ENCODE measurements around the gene PANK4.
"Not testable (repeated sequence)": the region's sequence is repeated elsewhere in the genome, so short reads cannot be mapped to it uniquely, and the experiment has no call there.

PANK4 gene

GRCh38 chr1:2558861-2559260, 32.5 kb upstream of the PANK4 start:
- no peak for DNase-seq (ENCODE audit: low read depth in 2 of 2)

DNA sequence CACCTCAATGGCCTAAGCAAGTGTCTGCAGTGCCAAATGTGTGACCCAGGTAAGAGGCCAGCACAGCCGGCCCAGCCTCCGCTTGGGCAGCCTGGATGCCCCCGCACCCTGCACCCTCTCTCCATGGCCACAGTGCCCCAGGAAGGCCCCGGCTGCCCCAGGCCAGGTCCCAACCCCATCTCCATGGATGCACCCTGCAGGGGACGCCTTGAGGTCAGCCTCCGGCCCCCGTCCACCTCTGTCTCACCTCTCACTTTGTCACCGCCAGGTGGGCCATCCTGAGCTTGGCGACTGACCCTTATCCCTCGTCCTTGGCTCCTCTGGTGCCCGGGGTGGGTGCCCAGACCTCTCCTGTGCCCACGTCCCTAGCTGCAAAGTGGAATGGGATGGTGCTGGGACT, 32.0 kb upstream of the PANK4 start:
- no peak for DNase-seq (ENCODE audit: low read depth in 2 of 2)

DNA sequence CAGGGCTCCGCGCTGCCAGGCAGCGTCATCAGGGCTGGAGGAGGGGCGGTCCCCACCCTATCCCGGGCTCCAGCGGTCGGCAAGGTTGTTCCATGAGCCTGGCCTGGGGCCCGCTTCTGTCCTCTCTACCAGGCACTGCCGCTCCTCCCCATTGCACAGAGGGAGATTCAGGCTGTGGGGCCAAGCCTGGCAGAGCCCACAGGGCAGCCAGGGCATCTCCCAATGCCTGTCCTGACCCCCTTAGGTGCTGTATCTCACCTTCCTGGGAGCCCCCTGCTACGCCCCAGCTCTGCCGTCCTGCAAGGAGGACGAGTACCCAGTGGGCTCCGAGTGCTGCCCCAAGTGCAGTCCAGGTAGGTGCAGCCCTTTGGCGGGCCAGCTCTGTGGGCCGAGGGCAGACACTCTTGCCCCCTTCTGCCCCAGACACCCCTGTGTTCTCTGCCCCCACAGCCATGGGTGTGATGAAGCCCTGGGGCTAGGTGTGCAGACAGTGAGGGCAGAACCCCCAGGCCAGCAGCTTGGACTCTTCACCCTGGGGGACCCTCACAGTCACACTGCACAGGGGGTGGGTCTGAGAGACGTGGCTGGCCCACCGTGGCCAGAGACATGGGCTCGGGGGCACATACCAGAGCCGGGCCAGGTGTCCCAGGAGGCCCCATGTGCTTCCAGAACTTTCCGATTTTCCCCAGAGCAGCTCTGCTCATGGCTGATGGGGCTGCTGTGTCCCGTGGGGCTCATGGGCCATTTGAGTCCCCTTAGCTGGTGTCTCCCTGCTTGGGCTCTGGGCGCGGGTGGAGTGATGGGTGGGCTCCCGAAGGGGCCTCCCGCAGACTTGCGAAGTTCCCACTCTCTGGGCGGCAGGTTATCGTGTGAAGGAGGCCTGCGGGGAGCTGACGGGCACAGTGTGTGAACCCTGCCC, 31.3 kb upstream of the PANK4 start:
- no peak for DNase-seq (ENCODE audit: low read depth in 2 of 2)

GRCh38 chr1:2556678-2557481, 30.5 kb upstream of the PANK4 start:
- no peak for DNase-seq (ENCODE audit: low read depth in 2 of 2)

- peak; percentile 52 to 59 for DNase-seq (ENCODE audit: low read depth in 2 of 2)
Observed at GRCh38 chr1:2556277-2556677, 29.9 kb upstream of the PANK4 start, which contains the start of gene TNFRSF14. Gene TNFRSF14, plus strand, starts transcription at chr1:2556371. Its CDS starts 294 bp downstream, at chr1:2556665.

DNA sequence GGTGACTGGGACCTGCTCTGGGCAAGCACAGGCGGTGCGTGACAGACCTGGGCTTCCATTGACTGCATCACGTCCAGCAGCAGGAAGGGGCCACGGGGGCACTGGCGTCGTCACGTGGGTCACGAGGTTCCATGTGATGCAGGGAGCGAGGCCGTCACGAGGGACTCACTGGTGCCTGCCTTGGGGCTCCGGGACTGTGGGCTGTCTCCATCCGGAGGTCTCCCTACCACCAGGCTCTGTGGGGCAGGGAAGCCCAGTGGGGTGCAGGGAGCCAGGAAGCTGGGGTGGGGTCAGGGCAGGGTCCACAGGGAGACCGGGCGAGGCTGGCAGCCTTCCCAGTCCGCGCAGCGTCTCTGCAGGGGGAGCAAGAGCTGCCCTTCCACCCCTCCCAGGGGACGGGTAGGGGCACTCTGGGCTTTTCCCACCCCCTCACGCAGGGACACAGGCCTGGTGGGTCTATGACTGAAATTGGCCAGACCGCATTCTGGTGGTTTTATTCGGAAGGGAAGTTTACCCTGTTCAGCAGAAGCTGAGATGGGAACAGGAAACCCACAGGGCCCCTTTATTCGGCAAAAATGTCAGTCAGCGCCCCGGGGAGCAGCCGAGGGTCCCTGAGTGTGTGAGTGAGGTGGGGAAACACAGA, 29.4 kb upstream of the PANK4 start:
- peak in 1 of 2 donors; percentile 52 for DNase-seq (ENCODE audit: low read depth in 2 of 2)

DNA sequence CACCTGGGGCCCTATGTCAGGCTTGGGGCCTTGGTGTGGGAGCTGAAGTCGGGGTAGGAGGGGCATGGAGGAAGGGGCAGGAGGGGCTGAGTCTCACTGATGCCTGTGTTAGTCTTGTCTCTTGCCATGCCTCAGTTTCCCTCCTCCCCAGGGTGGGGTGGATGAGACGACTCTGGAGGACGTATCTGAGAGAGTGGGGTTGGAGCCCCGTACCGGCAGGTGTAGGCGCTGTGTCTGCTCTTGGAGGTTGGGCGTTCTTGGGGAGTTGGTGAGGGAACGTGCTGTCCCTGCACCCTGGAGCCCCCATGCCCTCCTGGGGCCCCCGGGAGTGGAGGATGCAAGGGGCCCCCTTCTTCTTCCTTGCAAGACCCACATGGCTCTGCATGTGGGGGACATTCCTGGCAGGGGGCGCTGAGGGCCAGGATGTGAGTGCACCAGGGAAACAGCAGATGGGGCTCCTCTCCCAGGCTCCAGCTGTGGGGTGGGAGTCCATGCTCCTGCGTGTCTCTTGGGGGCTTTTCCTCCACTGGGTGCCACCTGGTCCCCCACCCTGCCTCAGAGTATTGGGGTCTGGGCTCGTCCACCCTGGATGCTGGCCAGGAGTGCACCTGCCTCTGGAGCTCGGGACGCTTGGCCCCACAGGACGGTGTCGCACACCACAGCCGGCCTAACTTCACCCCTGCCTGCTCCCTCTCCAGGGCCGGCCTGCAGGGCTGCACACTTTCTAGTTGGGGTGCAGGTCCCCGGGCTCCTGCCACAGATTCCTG, 28.4 kb upstream of the PANK4 start:
- no peak for DNase-seq (ENCODE audit: low read depth in 2 of 2)

- no peak for DNase-seq (ENCODE audit: low read depth in 2 of 2)
Observed at GRCh38 chr1:2553871-2554620, 27.6 kb upstream of the PANK4 start.

GRCh38 chr1:2553076-2553475, 26.7 kb upstream of the PANK4 start:
- DNase-seq (ENCODE audit: low read depth in 2 of 2) = not testable (repeated sequence)

DNA sequence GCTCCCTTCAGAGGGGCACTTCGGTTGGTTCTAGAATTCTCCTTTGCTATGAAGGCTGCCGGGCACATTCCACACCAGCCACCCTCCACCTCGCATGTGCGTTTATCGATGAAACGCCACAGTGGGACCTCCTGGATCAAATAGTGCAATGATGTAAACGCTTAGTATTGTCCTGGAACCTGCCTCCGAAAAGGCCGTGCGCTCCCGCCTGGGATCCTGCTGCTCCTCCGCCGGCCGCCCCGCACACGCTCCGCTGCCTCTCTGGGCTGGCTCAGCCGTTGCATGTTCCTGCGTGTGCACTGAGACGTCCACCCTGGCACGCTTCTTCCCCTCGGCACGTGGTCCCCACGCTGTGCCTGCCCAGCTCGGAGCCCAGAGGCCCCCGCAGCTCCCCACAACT, 25.8 kb upstream of the PANK4 start:
- DNase-seq (ENCODE audit: low read depth in 2 of 2) = no peak

DNA sequence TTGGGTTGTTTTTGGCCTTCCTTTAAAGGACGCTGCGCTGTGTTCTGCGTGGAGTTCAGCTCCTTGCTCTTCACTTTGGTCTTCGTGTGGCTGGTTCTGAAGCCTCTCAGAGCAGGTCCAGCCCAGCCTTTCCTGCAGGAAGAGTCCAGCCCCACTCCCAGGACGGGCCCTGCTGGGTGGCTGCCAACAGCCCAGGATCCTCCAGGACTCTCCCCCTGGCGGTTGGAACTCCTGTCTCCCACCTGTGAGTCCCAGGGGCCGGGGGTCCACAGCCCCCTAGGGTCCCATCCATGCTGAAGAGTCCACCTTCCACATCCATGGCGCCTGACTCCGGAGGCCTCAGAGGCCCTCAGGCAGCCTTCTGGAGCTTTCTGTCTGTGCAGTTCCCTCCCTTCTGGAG, 25.1 kb upstream of the PANK4 start:
- not testable (repeated sequence) for DNase-seq (ENCODE audit: low read depth in 2 of 2)

GRCh38 chr1:2550309-2550861, 24.0 kb upstream of the PANK4 start:
- not testable (repeated sequence) for DNase-seq (ENCODE audit: low read depth in 2 of 2)

DNA sequence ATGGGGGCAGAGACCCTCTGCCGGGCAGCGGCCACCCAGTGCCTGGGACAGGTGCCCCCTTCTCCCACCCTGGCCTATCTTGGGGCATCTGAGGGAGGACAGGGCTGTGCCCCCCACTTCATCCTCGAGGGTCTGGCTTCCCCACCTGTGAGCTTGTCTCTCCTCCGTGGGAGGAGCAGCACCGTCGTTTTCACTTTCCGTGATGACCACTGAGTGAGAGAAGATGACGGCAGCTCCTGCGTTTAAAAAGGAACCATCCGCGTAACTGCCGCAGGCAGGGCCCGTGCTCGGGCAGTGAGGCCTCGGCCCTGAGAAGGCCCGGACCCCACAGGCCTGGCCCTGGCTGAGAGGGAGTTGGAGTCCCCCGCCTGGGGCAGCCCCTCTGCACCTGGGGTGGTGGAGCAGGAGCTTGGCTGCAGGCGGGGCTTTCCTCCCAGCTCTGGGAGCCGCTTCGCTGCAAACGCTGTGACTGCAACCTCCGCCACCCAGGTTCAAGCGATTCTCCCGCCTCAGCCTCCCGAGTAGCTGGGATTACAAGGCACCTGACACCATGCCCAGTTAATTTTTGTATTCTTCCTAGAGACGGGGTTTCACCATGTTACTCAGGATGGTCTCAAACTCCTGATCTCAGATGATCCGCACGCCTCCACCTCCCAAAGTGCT, 23.1 kb upstream of the PANK4 start:
- not testable (repeated sequence) for DNase-seq (ENCODE audit: low read depth in 2 of 2)

DNA sequence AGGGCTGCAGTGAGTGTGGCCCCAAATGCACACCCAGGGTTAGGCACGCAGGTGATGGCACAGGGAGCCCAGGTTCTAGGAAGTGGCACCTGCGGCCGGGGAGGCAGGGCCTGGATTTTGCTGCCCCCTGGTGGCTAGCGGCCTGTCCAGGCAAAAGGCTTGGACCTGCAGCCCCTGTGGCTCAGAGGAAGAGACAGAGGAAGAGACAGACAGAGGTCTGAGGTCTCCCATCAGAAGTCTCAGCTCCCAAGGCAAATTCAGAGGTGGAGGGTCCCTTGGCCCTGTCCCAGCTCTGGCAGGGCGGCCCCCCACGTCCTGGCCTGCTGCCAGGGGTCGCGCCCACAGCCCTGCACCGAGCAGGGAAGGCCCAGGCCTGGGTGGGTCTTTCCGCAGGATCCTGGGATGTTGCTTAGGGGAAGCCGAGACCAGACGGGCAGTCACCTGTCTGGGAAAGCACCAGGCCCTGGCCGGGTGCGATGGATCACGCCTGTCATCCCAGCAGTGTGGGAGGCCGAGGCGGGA, 21.7 kb upstream of the PANK4 start:
- DNase-seq (ENCODE audit: low read depth in 2 of 2) = peak; percentile 62 to 71

DNA sequence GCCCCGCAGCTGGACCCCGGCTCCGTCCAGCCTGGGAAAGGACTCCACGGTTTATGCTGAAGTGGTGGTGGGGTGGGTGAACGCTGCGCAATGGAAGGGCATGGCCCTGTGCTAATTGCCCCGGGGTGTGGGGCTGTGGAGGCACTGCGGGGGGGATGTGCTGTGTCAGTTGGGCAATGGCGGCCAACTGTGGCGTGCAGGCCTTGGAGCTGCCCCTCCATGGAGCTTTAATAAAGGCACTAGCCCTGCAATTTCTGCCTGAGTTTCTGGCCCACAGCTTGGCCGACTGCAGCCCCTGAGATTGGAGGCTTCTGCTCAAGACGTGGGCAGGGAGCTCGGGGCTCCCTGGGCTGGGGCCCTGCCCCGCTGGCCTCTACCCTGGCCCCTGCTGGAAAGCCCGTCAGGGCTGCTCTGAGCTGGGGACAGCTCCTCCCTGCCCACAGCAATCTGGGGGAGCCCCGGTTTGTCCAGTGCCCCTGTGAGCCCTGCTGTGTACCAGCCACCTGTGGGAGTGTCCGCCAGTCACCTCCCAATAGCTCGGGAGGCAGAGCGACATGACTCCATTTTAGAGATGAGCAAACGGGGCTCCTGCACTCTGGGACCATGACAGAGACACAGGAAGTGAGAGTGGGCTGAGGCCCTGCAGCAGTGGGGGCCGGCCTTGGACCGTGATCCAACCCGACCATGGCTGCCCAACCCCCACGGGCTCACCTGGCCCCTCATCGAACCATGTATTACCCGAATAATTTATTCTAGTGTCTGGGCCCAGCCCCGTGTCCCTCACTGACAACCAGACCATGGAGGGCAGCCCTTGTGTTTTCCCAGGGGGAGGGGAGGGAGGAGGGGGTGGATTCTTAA, 21.0 kb upstream of the PANK4 start:
- DNase-seq (ENCODE audit: low read depth in 2 of 2) = no peak

GRCh38 chr1:2546515-2547209, 20.3 kb upstream of the PANK4 start:
- peak; percentile 63 to 71 for DNase-seq (ENCODE audit: low read depth in 2 of 2)

- peak; percentile 79 to 80 for DNase-seq (ENCODE audit: low read depth in 2 of 2)
Observed at GRCh38 chr1:2545754-2546514, 19.5 kb upstream of the PANK4 start.

All from stimulated activated CD8-positive, alpha-beta memory T cell treated with anti-CD3 and anti-CD28 coated beads, Interleukin-15, amount 100 ng/mL, for 4 hours (primary cell).